Measurements from ENCODE around the gene CDH13. TPM values are rescaled to one million over a fixed set of nuclear protein-coding genes. Genes with fewer than 3 reads are reported as not detected.
A peak's percentile ranks its signal among the peaks of the same experiment; 100 is the strongest.

CDH13 gene
- total and polyA plus RNA-seq, 12 donors: 0.86 to 30.6 (median 2.4) TPM

DNA sequence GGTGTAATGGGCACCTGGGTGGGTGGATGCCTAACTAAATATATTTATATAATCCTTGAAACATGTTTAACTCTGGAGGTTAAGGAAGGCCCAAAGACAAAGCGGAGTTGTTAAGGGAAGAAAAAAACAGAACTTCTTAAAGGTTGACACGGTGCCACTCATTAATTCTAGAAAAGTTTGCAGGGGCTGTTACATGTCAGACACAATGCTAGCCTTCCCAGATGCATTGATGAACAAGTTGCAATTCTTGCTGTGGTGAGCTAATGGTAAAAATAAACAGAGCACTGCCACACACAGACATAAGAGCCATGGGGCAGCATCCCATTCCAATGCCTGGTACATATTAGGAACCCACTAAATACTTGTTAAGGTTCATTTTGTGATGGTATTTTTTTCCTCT, 109.5 kb downstream of the CDH13 start:
- Histone ChIP-seq H3K27ac (no peak overlapping the region), H3K4me3 (no peak overlapping the region), H3K4me1 (replicated peaks in 1 of 2) (no peaks in the 10 kb centered on the region), H3K9me3 (replicated peaks in 1 of 3) (no peaks in the 10 kb centered on the region), H3K36me3 (replicated peaks in 1 of 2) (no peaks in the 10 kb centered on the region), H3K27me3 (no peaks in the 10 kb centered on the region)
- intact Hi-C loops (cut with DNase I): no loop called here
- no peak for TF ChIP-seq POLR2A (IDR thresholded peaks at IDR 0.05)
- TF ChIP-seq, protein P1, sequence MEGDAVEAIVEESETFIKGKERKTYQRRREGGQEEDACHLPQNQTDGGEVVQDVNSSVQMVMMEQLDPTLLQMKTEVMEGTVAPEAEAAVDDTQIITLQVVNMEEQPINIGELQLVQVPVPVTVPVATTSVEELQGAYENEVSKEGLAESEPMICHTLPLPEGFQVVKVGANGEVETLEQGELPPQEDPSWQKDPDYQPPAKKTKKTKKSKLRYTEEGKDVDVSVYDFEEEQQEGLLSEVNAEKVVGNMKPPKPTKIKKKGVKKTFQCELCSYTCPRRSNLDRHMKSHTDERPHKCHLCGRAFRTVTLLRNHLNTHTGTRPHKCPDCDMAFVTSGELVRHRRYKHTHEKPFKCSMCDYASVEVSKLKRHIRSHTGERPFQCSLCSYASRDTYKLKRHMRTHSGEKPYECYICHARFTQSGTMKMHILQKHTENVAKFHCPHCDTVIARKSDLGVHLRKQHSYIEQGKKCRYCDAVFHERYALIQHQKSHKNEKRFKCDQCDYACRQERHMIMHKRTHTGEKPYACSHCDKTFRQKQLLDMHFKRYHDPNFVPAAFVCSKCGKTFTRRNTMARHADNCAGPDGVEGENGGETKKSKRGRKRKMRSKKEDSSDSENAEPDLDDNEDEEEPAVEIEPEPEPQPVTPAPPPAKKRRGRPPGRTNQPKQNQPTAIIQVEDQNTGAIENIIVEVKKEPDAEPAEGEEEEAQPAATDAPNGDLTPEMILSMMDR (IDR thresholded peaks at IDR 0.05): no peak
- 63 to 72% (median 67%) methylated on average over 2 of the region's 2 CpGs for WGBS, 4 donors
- no peak for DNase-seq

DNA sequence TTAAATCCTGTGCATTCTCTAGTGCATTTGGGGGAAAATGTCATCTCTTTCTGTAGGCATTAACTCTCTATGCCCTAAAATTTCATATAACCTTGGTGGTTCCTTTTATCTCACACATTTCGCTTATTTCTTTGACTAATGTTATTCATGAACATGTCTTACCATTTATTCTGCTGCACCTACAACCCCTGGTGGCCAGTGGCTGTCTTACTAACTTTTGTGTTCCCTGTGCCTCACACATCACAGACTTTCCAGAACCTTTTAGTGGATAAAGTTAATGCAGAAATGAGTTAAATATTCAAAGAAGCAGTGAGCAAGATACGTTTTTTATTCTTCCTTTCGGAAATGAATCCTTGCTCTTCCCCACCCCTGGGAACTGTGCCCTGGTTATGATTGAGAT, 111.9 kb downstream of the CDH13 start:
- DNase-seq: no peak
- Histone ChIP-seq H3K27ac (no peak overlapping the region), H3K4me3 (no peak overlapping the region), H3K27me3 (no peaks in the 10 kb centered on the region), H3K9me3 (replicated peaks in 1 of 3) (no peaks in the 10 kb centered on the region), H3K4me1 (replicated peaks in 1 of 2) (no peaks in the 10 kb centered on the region), H3K36me3 (replicated peaks in 1 of 2) (no peaks in the 10 kb centered on the region)
- TF ChIP-seq, protein P1 (IDR thresholded peaks at IDR 0.05): no peak
- TF ChIP-seq POLR2A (IDR thresholded peaks at IDR 0.05): no peak
- WGBS, 4 donors: 52 to 64% (median 56%) methylated on average over 3 of the region's 3 CpGs
- intact Hi-C loops (cut with DNase I): no loop called here

DNA sequence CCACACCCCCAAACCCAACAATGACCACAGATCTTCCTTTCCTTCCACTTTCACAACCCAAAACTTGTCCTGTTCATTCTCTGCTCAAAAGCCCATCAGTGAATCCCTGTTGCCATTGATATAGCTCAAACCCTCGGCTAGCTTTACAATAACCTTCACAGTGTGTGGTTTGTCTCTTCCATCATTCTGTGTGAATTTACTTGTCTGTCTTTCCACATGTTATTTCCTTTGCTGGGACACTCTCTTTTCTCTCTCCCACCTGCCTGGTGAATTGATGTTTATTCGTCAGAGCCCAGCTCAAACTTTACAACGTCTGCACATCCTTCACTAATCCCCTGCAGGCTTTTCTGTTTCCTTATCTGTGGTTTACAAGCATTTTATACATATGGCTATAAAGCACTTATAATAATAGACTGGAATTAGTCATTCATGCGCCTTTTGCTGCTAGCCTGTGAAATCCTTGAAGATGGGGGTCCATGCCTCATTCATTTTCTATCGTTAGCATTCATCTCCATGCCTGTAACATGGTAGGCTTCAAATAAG, 114.4 kb downstream of the CDH13 start:
- intact Hi-C loops (cut with DNase I): no loop called here
- TF ChIP-seq, protein P1 (IDR thresholded peaks at IDR 0.05): no peak
- TF ChIP-seq POLR2A (IDR thresholded peaks at IDR 0.05): no peak

DNA sequence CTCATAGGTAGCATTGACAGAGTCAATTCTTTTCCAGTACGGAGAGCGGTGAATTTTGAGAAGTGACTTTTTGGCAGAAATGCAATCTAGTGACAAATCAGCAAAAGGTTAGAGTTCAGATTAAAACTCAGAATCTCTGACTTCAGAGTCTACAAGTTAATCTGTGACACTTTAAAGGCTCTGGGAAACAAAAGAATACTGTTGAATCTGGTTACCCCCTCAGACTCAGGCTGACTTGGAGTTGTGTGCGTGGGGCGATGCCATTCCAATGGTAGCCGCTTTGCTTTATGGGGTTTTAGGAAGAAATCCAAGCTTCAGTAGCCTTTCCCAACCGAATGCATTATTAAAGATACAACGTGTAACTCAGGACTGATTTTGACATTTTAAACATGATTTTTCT, 118.2 kb downstream of the CDH13 start:
- Histone ChIP-seq H3K4me3 (no peak overlapping the region), H3K36me3 (replicated peaks in 1 of 2) (no peaks in the 10 kb centered on the region), H3K4me1 (replicated peaks in 1 of 2) (no peaks in the 10 kb centered on the region), H3K27me3 (peaks cover 6% of the 10 kb centered on the region), H3K9me3 (replicated peaks in 1 of 3) (no peaks in the 10 kb centered on the region), H3K27ac (no peak overlapping the region)
- intact Hi-C loops (cut with DNase I): no loop called here
- no peak for TF ChIP-seq POLR2A (IDR thresholded peaks at IDR 0.05)
- 77 to 86% (median 82%) methylated on average over 7 of the region's 7 CpGs for WGBS, 4 donors
- no peak for DNase-seq

More for the DNA sequence above, 114.4 kb downstream of the CDH13 start:
- no peaks in the 10 kb centered on the region for H3K36me3 ChIP-seq (replicated peaks in 1 of 2)
- no peak for DNase-seq
- no peaks in the 10 kb centered on the region for H3K4me1 ChIP-seq (replicated peaks in 1 of 2)
- peaks cover 6% of the 10 kb centered on the region for H3K27me3 ChIP-seq
- H3K4me3 ChIP-seq: no peak overlapping the region
- 58 to 68% (median 66%) methylated on average over 5 of the region's 5 CpGs for WGBS, 4 donors
- no peaks in the 10 kb centered on the region for H3K9me3 ChIP-seq (replicated peaks in 1 of 3)
- no peak overlapping the region for H3K27ac ChIP-seq

DNA sequence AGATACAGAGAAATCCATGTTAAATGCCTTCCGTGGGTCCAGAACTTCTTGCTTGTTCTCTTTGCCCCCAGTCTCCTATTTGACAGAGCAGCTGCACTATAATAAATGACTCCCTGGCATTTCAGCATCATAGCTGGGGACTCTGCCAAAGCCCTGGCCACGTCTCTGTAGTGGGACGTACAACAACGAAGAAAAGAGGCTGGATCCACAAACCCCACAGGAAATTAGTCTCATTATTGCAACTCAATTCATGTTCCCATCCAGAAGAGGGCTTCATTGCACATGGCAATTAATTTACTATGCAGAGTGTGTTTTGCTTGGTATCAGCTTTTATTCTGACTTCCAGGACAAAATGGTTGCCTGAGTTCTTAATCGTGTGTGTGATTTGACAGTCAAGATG, 121.3 kb downstream of the CDH13 start:
- no peak for TF ChIP-seq POLR2A (IDR thresholded peaks at IDR 0.05)
- TF ChIP-seq, protein P1 (IDR thresholded peaks at IDR 0.05): peak in 1 of 6 experiments; percentile 21
- H3K36me3 ChIP-seq (replicated peaks in 1 of 2): no peaks in the 10 kb centered on the region
- DNase-seq: peak in 4 of 7 donors; percentile 11 to 29 (median 20)
- 40 to 51% (median 50%) methylated on average over 5 of the region's 5 CpGs for WGBS, 4 donors
- H3K27ac ChIP-seq: no peak overlapping the region
- H3K4me3 ChIP-seq: no peak overlapping the region
- H3K9me3 ChIP-seq (replicated peaks in 1 of 3): no peaks in the 10 kb centered on the region
- no peaks in the 10 kb centered on the region for H3K4me1 ChIP-seq (replicated peaks in 1 of 2)
- intact Hi-C loops (cut with DNase I): no loop called here
- peaks cover 11% of the 10 kb centered on the region for H3K27me3 ChIP-seq

All from adrenal gland (tissue), 12 donors.